RWPE2 (cell line): ENCODE results near the gene HIVEP1.

Source experiments
- ATAC-seq: fragments of 200-7000 bp; cut with Tn5 transposase; 3 replicates; pipeline ENCODE4 v1.9.1; 2021; ENCODE audit warnings: low read depth
- DNase-seq: peaks from one replicate; pipeline ENCODE4 v3.0.0-alpha.2; 2020; ENCODE audit warnings: low spot score
- H3K27ac ChIP-seq: fragments of 450-650 bp; 2 replicates; pipeline ENCODE4 v1.5.1; 2017; ENCODE audit warnings: mild to moderate bottlenecking; ENCODE audit not compliant: poor library complexity, severe bottlenecking
- H3K27me3 ChIP-seq: fragments of 250-450 bp; sonication (Bioruptor Pico); 2 replicates; pipeline ENCODE4 v1.5.1; 2021; ENCODE audit warnings: mild to moderate bottlenecking, moderate library complexity; ENCODE audit not compliant: insufficient read depth, poor library complexity, severe bottlenecking
- H3K36me3 ChIP-seq: fragments of 250-450 bp; sonication (Bioruptor Pico); 2 replicates; pipeline ENCODE4 v1.5.1; 2020; ENCODE audit warnings: low read depth, mild to moderate bottlenecking, moderate library complexity
- H3K4me1 ChIP-seq: fragments of 250-450 bp; sonication (Bioruptor Pico); 2 replicates; pipeline ENCODE4 v1.5.1; 2021; ENCODE audit warnings: mild to moderate bottlenecking, moderate library complexity; ENCODE audit not compliant: insufficient read depth, poor library complexity, severe bottlenecking
- H3K4me3 ChIP-seq: fragments of 250-450 bp; sonication (Bioruptor Pico); 2 replicates; pipeline ENCODE4 v1.5.1; 2021; ENCODE audit warnings: mild to moderate bottlenecking, moderate library complexity; ENCODE audit not compliant: severe bottlenecking
- H3K9me3 ChIP-seq: fragments of 250-450 bp; sonication (Bioruptor Pico); 2 replicates; pipeline ENCODE4 v1.5.1; 2021; ENCODE audit warnings: mild to moderate bottlenecking, moderate library complexity; ENCODE audit not compliant: severe bottlenecking
- TF ChIP-seq, protein P1 (sequence below): fragments of 450-650 bp; IDR thresholded peaks from one replicate; pipeline ENCODE4 v1.5.1; 2017; ENCODE audit warnings: mild to moderate bottlenecking, moderate library complexity; ENCODE audit not compliant: poor library complexity, severe bottlenecking

HIVEP1 gene

DNA sequence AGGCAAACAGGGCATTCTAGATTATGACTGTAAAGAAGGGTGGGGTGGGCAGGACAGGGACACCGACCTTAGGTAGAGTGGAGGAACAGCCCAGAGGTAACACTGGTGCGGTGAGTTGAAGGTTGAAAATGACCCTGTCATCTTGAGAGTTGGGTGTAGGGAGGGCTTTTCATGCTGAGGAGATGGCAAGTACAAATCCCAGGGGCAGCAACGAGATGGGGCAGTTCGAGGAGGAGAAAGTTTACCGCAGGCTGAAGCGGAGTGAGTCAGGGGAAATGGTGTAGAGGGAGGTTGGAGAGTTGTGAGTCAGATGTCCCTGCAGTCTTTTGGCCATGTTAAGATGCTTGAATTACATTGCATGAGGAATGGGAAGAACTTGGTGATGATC lies 101.1 kb downstream of the HIVEP1 start:
- no peak for DNase-seq
- ATAC-seq = peak; percentile 45; the same call in 1 of the 3 replicates

DNA sequence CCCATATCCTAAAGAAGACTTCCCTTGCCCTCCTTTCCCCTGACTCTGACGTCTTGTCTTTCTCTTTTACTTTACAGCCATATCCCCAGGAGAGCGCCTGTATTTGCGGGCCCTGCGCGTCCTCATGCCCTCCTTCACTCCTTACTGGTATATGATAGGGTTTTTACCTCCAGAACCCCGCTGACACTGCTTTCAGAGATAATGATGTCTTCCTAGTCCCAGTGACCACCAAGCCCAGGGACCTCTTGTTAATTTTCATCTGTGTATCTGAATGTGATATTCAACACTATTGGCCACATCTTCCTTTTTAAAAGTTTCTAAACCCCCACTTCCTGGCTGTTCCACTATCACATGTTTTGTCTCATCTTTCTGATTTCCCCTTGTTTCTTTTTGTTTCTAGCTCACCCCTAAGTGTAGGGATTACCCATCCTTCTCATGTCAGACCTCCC lies 102.0 kb downstream of the HIVEP1 start:
- ATAC-seq (no peak), DNase-seq (no peak)
- TF ChIP-seq, protein P1, sequence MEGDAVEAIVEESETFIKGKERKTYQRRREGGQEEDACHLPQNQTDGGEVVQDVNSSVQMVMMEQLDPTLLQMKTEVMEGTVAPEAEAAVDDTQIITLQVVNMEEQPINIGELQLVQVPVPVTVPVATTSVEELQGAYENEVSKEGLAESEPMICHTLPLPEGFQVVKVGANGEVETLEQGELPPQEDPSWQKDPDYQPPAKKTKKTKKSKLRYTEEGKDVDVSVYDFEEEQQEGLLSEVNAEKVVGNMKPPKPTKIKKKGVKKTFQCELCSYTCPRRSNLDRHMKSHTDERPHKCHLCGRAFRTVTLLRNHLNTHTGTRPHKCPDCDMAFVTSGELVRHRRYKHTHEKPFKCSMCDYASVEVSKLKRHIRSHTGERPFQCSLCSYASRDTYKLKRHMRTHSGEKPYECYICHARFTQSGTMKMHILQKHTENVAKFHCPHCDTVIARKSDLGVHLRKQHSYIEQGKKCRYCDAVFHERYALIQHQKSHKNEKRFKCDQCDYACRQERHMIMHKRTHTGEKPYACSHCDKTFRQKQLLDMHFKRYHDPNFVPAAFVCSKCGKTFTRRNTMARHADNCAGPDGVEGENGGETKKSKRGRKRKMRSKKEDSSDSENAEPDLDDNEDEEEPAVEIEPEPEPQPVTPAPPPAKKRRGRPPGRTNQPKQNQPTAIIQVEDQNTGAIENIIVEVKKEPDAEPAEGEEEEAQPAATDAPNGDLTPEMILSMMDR = no peak
- H3K27me3 ChIP-seq = no peaks in the 10 kb centered on the region
- no peaks in the 10 kb centered on the region for H3K4me1 ChIP-seq
- H3K27ac ChIP-seq = no peak overlapping the region
- no peaks in the 10 kb centered on the region for H3K9me3 ChIP-seq
- no peak overlapping the region for H3K4me3 ChIP-seq
- 0 out of 2 replicates have a peak, but pooled peaks cover 7% of the 10 kb centered on the region for H3K36me3 ChIP-seq

More for the DNA sequence above, 101.1 kb downstream of the HIVEP1 start:
- Histone ChIP-seq H3K27me3 (no peaks in the 10 kb centered on the region), H3K4me1 (no peaks in the 10 kb centered on the region), H3K36me3 (0 out of 2 replicates have a peak, but pooled peaks cover 7% of the 10 kb centered on the region), H3K9me3 (no peaks in the 10 kb centered on the region), H3K27ac (no peak overlapping the region), H3K4me3 (no peak overlapping the region)
- TF ChIP-seq, protein P1 = no peak

GRCh38 chr6:12115001-12115400 lies 102.9 kb downstream of the HIVEP1 start:
- TF ChIP-seq, protein P1 = no peak
- Histone ChIP-seq H3K4me3 (no peak overlapping the region), H3K27ac (no peak overlapping the region), H3K9me3 (no peaks in the 10 kb centered on the region), H3K4me1 (no peaks in the 10 kb centered on the region), H3K27me3 (no peaks in the 10 kb centered on the region), H3K36me3 (peaks cover 7% of the 10 kb centered on the region)
- ATAC-seq = no peak
- no peak for DNase-seq

- ATAC-seq (no peak), DNase-seq (no peak)
- Histone ChIP-seq H3K4me1 (no peaks in the 10 kb centered on the region), H3K36me3 (peaks cover 12% of the 10 kb centered on the region), H3K4me3 (no peak overlapping the region), H3K27me3 (no peaks in the 10 kb centered on the region), H3K9me3 (no peaks in the 10 kb centered on the region), H3K27ac (no peak overlapping the region)
- TF ChIP-seq, protein P1 = no peak
Measured at GRCh38 chr6:12115492-12115891, 103.4 kb downstream of the HIVEP1 start.

- H3K9me3 ChIP-seq = no peaks in the 10 kb centered on the region
- H3K4me1 ChIP-seq = no peaks in the 10 kb centered on the region
- DNase-seq (no peak), ATAC-seq (no peak)
- no peaks in the 10 kb centered on the region for H3K27me3 ChIP-seq
- no peak overlapping the region for H3K4me3 ChIP-seq
- no peak overlapping the region for H3K27ac ChIP-seq
- TF ChIP-seq, protein P1 = no peak
- H3K36me3 ChIP-seq = peaks cover 20% of the 10 kb centered on the region
Measured at GRCh38 chr6:12116264-12116800, 104.2 kb downstream of the HIVEP1 start.
